GM23338 (cell line): ENCODE data around the gene MYOCD. TPM values are rescaled to one million over a fixed set of nuclear protein-coding genes. Genes with fewer than 3 reads are reported as not detected.

Experiments used
- ATAC-seq: fragments of 200-7000 bp; cut with Tn5 transposase; 3 replicates; pipeline ENCODE4 v1.9.1; 2020
- DNase-seq: peaks from one replicate; pipeline ENCODE4 v3.0.0-alpha.2; 2015; ENCODE audit warnings: low spot score
- H2AFZ ChIP-seq: fragments of 200-600 bp; sonication (generic); 2 replicates; pipeline ENCODE4 v1.8.0; 2016; ENCODE audit warnings: antibody characterized with exemption, mild to moderate bottlenecking, moderate library complexity
- H3F3A ChIP-seq: fragments of 200-600 bp; sonication (generic); replicated peaks from 2 replicates; pipeline ENCODE4 v1.8.0; 2017; ENCODE audit warnings: antibody characterized with exemption, mixed run types, low read depth
- H3K27ac ChIP-seq: fragments of 200-600 bp; sonication (generic); 2 replicates; pipeline ENCODE4 v1.6.1; 2016; ENCODE audit warnings: low read depth
- H3K27me3 ChIP-seq: fragments of 200-600 bp; sonication (generic); 2 replicates; pipeline ENCODE4 v1.8.0; 2016; ENCODE audit warnings: mild to moderate bottlenecking, mixed run types, moderate library complexity; ENCODE audit not compliant: insufficient read depth
- H3K36me3 ChIP-seq: fragments of 200-600 bp; sonication (generic); 2 replicates; pipeline ENCODE4 v1.8.0; 2016; ENCODE audit warnings: mild to moderate bottlenecking; ENCODE audit not compliant: insufficient read depth
- H3K4me1 ChIP-seq: fragments of 200-600 bp; sonication (generic); 2 replicates; pipeline ENCODE4 v1.8.0; 2016; ENCODE audit warnings: mild to moderate bottlenecking, moderate library complexity; ENCODE audit not compliant: insufficient read depth
- H3K4me2 ChIP-seq: fragments of 200-600 bp; sonication (generic); 2 replicates; pipeline ENCODE4 v1.7.1; 2017; ENCODE audit warnings: mixed run types
- H3K4me3 ChIP-seq: fragments of 200-600 bp; sonication (generic); 2 replicates; pipeline ENCODE4 v1.6.1; 2016; ENCODE audit warnings: mixed run types
- H3K79me2 ChIP-seq: fragments of 200-600 bp; sonication (generic); replicated peaks from 2 replicates; pipeline ENCODE4 v1.8.0; 2017; ENCODE audit warnings: mild to moderate bottlenecking; ENCODE audit not compliant: insufficient read depth
- H3K9me2 ChIP-seq: fragments of 200-600 bp; sonication (generic); 2 replicates; pipeline ENCODE4 v1.8.0; 2017; ENCODE audit not compliant: insufficient read depth
- H4K20me1 ChIP-seq: fragments of 200-600 bp; sonication (generic); replicated peaks from 2 replicates; pipeline ENCODE4 v1.8.0; 2017; ENCODE audit warnings: mild to moderate bottlenecking; ENCODE audit not compliant: insufficient read depth
- H3K27ac Mint-ChIP-seq: 2 replicates; pipeline ENCODE4 v1.8.0; 2020; ENCODE audit warnings: inconsistent platforms, mild to moderate bottlenecking, moderate library complexity, mixed read lengths
- H3K27me3 Mint-ChIP-seq: 3 replicates; pipeline ENCODE4 v1.8.0; 2022; ENCODE audit warnings: low read depth, mild to moderate bottlenecking, moderate library complexity, mixed read lengths, inconsistent platforms; ENCODE audit not compliant: insufficient read depth, poor library complexity
- H3K36me3 Mint-ChIP-seq: 3 replicates; pipeline ENCODE4 v1.8.0; 2021; ENCODE audit warnings: low read depth, mild to moderate bottlenecking, inconsistent platforms, moderate library complexity, mixed read lengths
- H3K4me1 Mint-ChIP-seq: 3 replicates; pipeline ENCODE4 v1.8.0; 2020; ENCODE audit warnings: mild to moderate bottlenecking, inconsistent platforms, mixed read lengths
- H3K4me3 Mint-ChIP-seq: 3 replicates; pipeline ENCODE4 v1.8.0; 2021; ENCODE audit warnings: moderate library complexity, mild to moderate bottlenecking, inconsistent platforms, mixed read lengths
- H3K9me3 Mint-ChIP-seq: 3 replicates; pipeline ENCODE4 v1.8.0; 2020; ENCODE audit warnings: moderate library complexity, mild to moderate bottlenecking, inconsistent platforms, mixed read lengths
- EZH2 ChIP-seq: fragments of 200-600 bp; sonication (generic); IDR thresholded peaks from one replicate; pipeline ENCODE4 v1.8.0; 2017; ENCODE audit warnings: antibody characterized with exemption, mild to moderate bottlenecking, low read depth; ENCODE audit not compliant: unreplicated experiment
- EZH2phosphoT487 ChIP-seq: fragments of 200-600 bp; sonication (generic); IDR thresholded peaks from one replicate; pipeline ENCODE4 v1.8.1; 2018; ENCODE audit warnings: antibody characterized with exemption; ENCODE audit not compliant: unreplicated experiment
- NANOG ChIP-seq: IDR thresholded peaks from 2 replicates; pipeline ENCODE4 v1.6.1; 2016; ENCODE audit warnings: antibody characterized with exemption, borderline replicate concordance
- POLR2AphosphoS5 ChIP-seq: IDR thresholded peaks from 2 replicates; pipeline ENCODE4 v1.6.1; 2016; ENCODE audit warnings: antibody characterized with exemption, low read depth
- STAT1 ChIP-seq: IDR thresholded peaks from one replicate; pipeline ENCODE4 v1.6.1; 2016; ENCODE audit warnings: antibody characterized with exemption; ENCODE audit not compliant: unreplicated experiment
- ZNF114 ChIP-seq: fragments of 250-450 bp; sonication (Bioruptor Pico); IDR thresholded peaks from 2 replicates; pipeline ENCODE4 v1.5.0; 2020; ENCODE audit warnings: mild to moderate bottlenecking, moderate library complexity
- polyA plus RNA-seq: library from polyadenylated mRNA; unstranded; fragments of >200 nt; fragmentation: Nextera tagmentation; extraction: Ambion mirVana; gene quantifications from 2 replicates; pipeline ENCODE4 v1.2.1, GENCODE V29; 2016
- total RNA-seq: library from RNA; depleted of rRNA; stranded (reverse); fragments of >200 nt; shearing (Covaris generic); gene quantifications from 2 replicates; pipeline ENCODE4 v1.2.3, GENCODE V29; 2014
- TF ChIP-seq, protein P1 (sequence below): IDR thresholded peaks from one replicate; pipeline ENCODE4 v1.6.1; 2018; ENCODE audit warnings: antibody characterized with exemption; ENCODE audit not compliant: unreplicated experiment
- TF ChIP-seq, protein P2 (sequence below): IDR thresholded peaks from 2 replicates; pipeline ENCODE4 v1.6.1; 2016; ENCODE audit warnings: antibody characterized with exemption
- TF ChIP-seq, protein P3 (sequence below): fragments of 250-450 bp; sonication (Bioruptor Pico); IDR thresholded peaks from 2 replicates; pipeline ENCODE4 v1.5.0; 2020; ENCODE audit warnings: mild to moderate bottlenecking, moderate library complexity

MYOCD gene
- total and polyA plus RNA-seq, 2 experiments from 2014 or later = 0.80 to 2.4 TPM

DNA sequence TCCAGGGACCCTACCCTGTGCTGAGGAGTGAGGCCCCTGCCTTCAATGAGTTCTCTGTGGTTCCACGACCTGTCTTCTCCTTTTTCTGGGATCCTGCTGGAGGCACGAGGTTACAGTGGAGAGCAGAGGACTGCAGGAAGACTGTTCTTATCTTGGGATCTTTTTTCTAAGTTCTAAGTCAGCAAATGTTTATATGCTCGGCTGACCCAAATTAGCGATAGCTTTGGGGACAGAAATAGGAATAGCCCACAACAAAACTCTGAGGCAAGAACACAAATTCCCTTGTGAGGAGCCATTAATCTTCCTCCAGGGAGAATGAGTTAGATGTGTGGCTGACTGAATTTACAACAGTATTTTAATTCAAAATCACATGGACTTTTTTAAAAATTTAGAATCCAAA is 46.7 kb downstream of the MYOCD start (continued):
- TF ChIP-seq, protein P1, sequence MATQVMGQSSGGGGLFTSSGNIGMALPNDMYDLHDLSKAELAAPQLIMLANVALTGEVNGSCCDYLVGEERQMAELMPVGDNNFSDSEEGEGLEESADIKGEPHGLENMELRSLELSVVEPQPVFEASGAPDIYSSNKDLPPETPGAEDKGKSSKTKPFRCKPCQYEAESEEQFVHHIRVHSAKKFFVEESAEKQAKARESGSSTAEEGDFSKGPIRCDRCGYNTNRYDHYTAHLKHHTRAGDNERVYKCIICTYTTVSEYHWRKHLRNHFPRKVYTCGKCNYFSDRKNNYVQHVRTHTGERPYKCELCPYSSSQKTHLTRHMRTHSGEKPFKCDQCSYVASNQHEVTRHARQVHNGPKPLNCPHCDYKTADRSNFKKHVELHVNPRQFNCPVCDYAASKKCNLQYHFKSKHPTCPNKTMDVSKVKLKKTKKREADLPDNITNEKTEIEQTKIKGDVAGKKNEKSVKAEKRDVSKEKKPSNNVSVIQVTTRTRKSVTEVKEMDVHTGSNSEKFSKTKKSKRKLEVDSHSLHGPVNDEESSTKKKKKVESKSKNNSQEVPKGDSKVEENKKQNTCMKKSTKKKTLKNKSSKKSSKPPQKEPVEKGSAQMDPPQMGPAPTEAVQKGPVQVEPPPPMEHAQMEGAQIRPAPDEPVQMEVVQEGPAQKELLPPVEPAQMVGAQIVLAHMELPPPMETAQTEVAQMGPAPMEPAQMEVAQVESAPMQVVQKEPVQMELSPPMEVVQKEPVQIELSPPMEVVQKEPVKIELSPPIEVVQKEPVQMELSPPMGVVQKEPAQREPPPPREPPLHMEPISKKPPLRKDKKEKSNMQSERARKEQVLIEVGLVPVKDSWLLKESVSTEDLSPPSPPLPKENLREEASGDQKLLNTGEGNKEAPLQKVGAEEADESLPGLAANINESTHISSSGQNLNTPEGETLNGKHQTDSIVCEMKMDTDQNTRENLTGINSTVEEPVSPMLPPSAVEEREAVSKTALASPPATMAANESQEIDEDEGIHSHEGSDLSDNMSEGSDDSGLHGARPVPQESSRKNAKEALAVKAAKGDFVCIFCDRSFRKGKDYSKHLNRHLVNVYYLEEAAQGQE = no peak
- TF ChIP-seq, protein P2, sequence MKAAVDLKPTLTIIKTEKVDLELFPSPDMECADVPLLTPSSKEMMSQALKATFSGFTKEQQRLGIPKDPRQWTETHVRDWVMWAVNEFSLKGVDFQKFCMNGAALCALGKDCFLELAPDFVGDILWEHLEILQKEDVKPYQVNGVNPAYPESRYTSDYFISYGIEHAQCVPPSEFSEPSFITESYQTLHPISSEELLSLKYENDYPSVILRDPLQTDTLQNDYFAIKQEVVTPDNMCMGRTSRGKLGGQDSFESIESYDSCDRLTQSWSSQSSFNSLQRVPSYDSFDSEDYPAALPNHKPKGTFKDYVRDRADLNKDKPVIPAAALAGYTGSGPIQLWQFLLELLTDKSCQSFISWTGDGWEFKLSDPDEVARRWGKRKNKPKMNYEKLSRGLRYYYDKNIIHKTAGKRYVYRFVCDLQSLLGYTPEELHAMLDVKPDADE = no peak

- peaks cover 9% of the 10 kb centered on the region for H3K4me1 Mint-ChIP-seq
- TF ChIP-seq EZH2phosphoT487 (no peak), POLR2AphosphoS5 (no peak), NANOG (no peak), ZNF114 (CRISPR knock-in tag) (no peak), STAT1 (no peak), EZH2 (no peak)
- TF ChIP-seq, protein P1 = no peak
- TF ChIP-seq, protein P3, sequence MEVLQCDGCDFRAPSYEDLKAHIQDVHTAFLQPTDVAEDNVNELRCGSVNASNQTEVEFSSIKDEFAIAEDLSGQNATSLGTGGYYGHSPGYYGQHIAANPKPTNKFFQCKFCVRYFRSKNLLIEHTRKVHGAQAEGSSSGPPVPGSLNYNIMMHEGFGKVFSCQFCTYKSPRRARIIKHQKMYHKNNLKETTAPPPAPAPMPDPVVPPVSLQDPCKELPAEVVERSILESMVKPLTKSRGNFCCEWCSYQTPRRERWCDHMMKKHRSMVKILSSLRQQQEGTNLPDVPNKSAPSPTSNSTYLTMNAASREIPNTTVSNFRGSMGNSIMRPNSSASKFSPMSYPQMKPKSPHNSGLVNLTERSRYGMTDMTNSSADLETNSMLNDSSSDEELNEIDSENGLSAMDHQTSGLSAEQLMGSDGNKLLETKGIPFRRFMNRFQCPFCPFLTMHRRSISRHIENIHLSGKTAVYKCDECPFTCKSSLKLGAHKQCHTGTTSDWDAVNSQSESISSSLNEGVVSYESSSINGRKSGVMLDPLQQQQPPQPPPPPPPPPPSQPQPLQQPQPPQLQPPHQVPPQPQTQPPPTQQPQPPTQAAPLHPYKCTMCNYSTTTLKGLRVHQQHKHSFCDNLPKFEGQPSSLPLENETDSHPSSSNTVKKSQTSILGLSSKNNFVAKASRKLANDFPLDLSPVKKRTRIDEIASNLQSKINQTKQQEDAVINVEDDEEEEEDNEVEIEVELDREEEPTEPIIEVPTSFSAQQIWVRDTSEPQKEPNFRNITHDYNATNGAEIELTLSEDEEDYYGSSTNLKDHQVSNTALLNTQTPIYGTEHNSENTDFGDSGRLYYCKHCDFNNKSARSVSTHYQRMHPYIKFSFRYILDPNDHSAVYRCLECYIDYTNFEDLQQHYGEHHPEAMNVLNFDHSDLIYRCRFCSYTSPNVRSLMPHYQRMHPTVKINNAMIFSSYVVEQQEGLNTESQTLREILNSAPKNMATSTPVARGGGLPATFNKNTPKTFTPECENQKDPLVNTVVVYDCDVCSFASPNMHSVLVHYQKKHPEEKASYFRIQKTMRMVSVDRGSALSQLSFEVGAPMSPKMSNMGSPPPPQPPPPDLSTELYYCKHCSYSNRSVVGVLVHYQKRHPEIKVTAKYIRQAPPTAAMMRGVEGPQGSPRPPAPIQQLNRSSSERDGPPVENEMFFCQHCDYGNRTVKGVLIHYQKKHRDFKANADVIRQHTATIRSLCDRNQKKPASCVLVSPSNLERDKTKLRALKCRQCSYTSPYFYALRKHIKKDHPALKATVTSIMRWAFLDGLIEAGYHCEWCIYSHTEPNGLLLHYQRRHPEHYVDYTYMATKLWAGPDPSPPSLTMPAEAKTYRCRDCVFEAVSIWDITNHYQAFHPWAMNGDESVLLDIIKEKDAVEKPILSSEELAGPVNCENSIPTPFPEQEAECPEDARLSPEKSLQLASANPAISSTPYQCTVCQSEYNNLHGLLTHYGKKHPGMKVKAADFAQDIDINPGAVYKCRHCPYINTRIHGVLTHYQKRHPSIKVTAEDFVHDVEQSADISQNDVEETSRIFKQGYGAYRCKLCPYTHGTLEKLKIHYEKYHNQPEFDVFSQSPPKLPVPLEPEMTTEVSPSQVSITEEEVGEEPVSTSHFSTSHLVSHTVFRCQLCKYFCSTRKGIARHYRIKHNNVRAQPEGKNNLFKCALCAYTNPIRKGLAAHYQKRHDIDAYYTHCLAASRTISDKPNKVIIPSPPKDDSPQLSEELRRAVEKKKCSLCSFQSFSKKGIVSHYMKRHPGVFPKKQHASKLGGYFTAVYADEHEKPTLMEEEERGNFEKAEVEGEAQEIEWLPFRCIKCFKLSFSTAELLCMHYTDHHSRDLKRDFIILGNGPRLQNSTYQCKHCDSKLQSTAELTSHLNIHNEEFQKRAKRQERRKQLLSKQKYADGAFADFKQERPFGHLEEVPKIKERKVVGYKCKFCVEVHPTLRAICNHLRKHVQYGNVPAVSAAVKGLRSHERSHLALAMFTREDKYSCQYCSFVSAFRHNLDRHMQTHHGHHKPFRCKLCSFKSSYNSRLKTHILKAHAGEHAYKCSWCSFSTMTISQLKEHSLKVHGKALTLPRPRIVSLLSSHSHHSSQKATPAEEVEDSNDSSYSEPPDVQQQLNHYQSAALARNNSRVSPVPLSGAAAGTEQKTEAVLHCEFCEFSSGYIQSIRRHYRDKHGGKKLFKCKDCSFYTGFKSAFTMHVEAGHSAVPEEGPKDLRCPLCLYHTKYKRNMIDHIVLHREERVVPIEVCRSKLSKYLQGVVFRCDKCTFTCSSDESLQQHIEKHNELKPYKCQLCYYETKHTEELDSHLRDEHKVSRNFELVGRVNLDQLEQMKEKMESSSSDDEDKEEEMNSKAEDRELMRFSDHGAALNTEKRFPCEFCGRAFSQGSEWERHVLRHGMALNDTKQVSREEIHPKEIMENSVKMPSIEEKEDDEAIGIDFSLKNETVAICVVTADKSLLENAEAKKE (CRISPR knock-in tag) = no peak
- TF ChIP-seq, protein P2 = no peak
These were observed 47.3 kb downstream of the MYOCD start for GRCh38 chr17:12712941-12713340.

More at GRCh38 chr17:12712941-12713340, 47.3 kb downstream of the MYOCD start:
- H3K4me1 ChIP-seq = peaks cover 6% of the 10 kb centered on the region
- H3K9me3 Mint-ChIP-seq = no peaks in the 10 kb centered on the region
- H3K27me3 ChIP-seq = no peaks in the 10 kb centered on the region
- no peak overlapping the region for H3K4me3 ChIP-seq
- H3K27ac Mint-ChIP-seq = no peak overlapping the region
- H3K36me3 Mint-ChIP-seq = peaks cover under 1% of the 10 kb centered on the region; the same call in 1 of the 3 replicates
- no peaks in the 10 kb centered on the region for H3K79me2 ChIP-seq
- DNase-seq (no peak), ATAC-seq (no peak)
- no peak overlapping the region for H2AFZ ChIP-seq
- peaks cover 3% of the 10 kb centered on the region for H3K27me3 Mint-ChIP-seq
- H3K36me3 ChIP-seq = no peaks in the 10 kb centered on the region
- no peak overlapping the region for H3K4me3 Mint-ChIP-seq
- no peak overlapping the region for H3K27ac ChIP-seq
- H3K9me2 ChIP-seq = no peaks in the 10 kb centered on the region; the same call in 1 of the 2 replicates
- no peaks in the 10 kb centered on the region for H3F3A ChIP-seq
- no peaks in the 10 kb centered on the region for H4K20me1 ChIP-seq
- H3K4me2 ChIP-seq = no peak overlapping the region
